Inflammatory macrophage treated with lipopolysaccharide for 1 hour (primary cell): Measurements from ENCODE around the gene BCKDK.
A peak's percentile ranks its signal among the peaks of the same experiment; 100 is the strongest.
"Not testable (repeated sequence)": the region's sequence is repeated elsewhere in the genome, so short reads cannot be mapped to it uniquely, and the experiment has no call there.

ENCODE experiments used
- DNase-seq, 2 donors: peaks; one replicate each; pipeline ENCODE4 v3.0.0-alpha.2; 2020 to 2022

Gene BCKDK

GRCh38 chr16:31143011-31143693 is 35.0 kb downstream of the BCKDK start:
- no peak for DNase-seq

- no peak for DNase-seq
These were observed 35.5 kb downstream of the BCKDK start for GRCh38 chr16:31143694-31144148.

GRCh38 chr16:31144418-31144817 is 36.2 kb downstream of the BCKDK start:
- not testable (repeated sequence) for DNase-seq

GRCh38 chr16:31145398-31145990 is 37.3 kb downstream of the BCKDK start:
- no peak for DNase-seq

GRCh38 chr16:31147574-31147973 is 39.4 kb downstream of the BCKDK start:
- DNase-seq = no peak

- DNase-seq = no peak
These were observed 40.1 kb downstream of the BCKDK start for GRCh38 chr16:31148281-31148728.

GRCh38 chr16:31148896-31149295 is 40.7 kb downstream of the BCKDK start:
- no peak for DNase-seq

GRCh38 chr16:31149332-31149731 is 41.1 kb downstream of the BCKDK start:
- DNase-seq = no peak

- no peak for DNase-seq
These were observed 42.0 kb downstream of the BCKDK start, which contains the start of gene PRSS36 for GRCh38 chr16:31149894-31150890. Gene PRSS36 (minus strand): TSS chr16:31150066. CDS start chr16:31150035, 31 bp downstream.

GRCh38 chr16:31150976-31151375 is 42.8 kb downstream of the BCKDK start:
- not testable (repeated sequence) for DNase-seq

- peak; percentile 70 to 72 for DNase-seq
These were observed 49.0 kb downstream of the BCKDK start for GRCh38 chr16:31157136-31157535.
